HG03432 (cell line): ENCODE measurements around the gene NSD1.
"Not testable (repeated sequence)": the region's sequence is repeated elsewhere in the genome, so short reads cannot be mapped to it uniquely, and the experiment has no call there.

Experiments used
- ATAC-seq: cut with Tn5 transposase; IDR thresholded peaks from one replicate; pipeline ENCODE4 v1.9.1; 2021; ENCODE audit warnings: mild to moderate bottlenecking, moderate library complexity; ENCODE audit not compliant: unreplicated experiment

Gene NSD1

GRCh38 chr5:177306103-177306640 is 172.6 kb downstream of the NSD1 start:
- ATAC-seq: not testable (repeated sequence)

- no peak for ATAC-seq
Measured at GRCh38 chr5:177306674-177307543, 173.3 kb downstream of the NSD1 start.

- ATAC-seq: no peak
Measured at GRCh38 chr5:177307544-177308363, 174.2 kb downstream of the NSD1 start.

GRCh38 chr5:177308740-177309139 is 175.2 kb downstream of the NSD1 start:
- no peak for ATAC-seq

GRCh38 chr5:177309351-177310191 is 176.0 kb downstream of the NSD1 start:
- ATAC-seq: no peak

- no peak for ATAC-seq
Measured at GRCh38 chr5:177310332-177310731, 176.8 kb downstream of the NSD1 start.

DNA sequence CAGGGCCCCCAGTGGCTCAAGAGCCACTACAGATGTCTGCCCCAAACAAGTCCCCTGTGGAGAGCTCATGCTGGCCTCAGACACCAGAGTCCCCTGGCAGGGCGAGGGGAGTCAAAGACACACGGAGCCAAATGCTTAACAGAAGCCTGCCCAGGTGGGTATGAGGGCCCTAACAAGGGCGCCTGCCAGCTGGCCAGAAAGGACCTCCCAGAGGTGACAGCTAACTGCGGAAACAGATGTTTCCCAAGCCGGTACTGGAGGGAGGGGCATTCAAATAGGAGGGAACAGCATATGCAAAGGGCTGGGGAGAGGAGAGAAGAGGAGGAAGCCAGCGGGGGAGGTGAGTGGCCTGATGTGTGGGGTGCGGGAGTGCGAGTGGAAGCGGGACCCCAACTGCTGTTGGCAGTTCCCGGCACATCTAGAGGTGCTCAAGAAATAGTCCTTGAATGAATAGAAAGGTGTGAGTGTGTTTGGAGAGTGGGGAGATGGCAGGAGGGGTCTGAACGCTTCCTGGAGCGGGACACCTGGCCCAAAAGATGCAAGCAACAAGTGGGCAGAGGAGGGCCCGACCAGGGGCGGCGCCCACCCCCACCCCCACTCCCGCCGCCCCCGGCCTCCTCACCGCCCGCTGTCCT is 177.3 kb downstream of the NSD1 start:
- no peak for ATAC-seq

- ATAC-seq: no peak
Measured at GRCh38 chr5:177311392-177311722, 177.8 kb downstream of the NSD1 start.

GRCh38 chr5:177311723-177312648 is 178.4 kb downstream of the NSD1 start, which contains the start of gene MXD3:
Gene MXD3 (minus strand): TSS chr5:177311898. CDS start chr5:177311830, 68 bp downstream.
- peak; percentile 80 for ATAC-seq

GRCh38 chr5:177312649-177313181 is 179.1 kb downstream of the NSD1 start:
- peak; percentile 20 for ATAC-seq

- ATAC-seq: no peak
Measured at GRCh38 chr5:177313561-177314259, 180.1 kb downstream of the NSD1 start.

DNA sequence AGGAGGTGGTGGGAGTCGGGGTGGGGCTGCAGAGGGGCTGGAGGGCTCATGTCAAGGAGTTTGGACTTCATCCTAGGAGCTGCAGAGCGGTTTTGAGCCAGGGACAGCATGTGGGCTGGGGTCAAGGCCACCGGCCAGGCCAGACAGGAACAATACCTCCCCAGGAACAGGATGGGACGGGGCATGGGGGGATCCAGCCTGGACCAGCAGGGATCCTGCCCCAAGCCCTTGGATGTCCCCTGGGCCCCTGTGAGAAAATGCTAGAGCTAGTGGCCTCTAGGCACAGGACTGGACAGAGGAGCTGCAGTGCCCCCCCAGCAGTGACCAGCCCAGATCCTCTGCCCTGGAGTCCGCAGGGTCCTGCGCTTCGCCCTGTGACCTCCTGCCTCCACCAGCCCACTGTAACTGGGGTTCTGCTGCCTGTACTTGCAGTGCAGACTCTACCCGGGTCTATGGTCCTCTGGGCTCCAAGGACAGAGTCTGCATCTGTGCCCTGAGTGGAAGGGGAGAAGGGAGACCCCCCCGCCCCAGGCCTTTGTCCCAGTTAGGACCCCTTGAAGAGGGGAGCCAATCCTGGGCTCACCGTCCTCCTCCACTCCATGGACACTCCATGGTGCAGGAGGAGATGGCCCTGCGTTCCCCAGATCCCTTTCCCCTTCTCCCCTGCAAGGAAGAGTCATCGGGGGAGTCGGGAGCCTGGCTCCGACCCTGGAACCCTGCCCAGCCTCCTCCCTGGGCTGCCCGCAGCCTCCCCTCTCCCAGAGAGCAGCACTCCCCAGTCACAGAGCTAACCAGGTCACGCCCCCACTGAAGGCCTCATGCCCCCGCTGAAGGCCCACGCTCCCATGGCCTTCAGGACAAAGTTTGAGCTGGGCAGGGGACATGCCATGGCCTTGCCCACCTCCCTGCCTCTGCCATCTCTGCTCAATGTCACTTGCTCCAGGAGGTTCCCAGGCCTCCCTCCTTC is 181.1 kb downstream of the NSD1 start:
- ATAC-seq: no peak

- ATAC-seq: no peak
Measured at GRCh38 chr5:177315411-177315810, 181.8 kb downstream of the NSD1 start.

GRCh38 chr5:177316005-177316404 is 182.4 kb downstream of the NSD1 start:
- ATAC-seq: no peak

GRCh38 chr5:177317959-177318377 is 184.4 kb downstream of the NSD1 start:
- peak; percentile 48 for ATAC-seq

- ATAC-seq: no peak
Measured at GRCh38 chr5:177319913-177320588, 186.5 kb downstream of the NSD1 start.

GRCh38 chr5:177320879-177321278 is 187.3 kb downstream of the NSD1 start:
- ATAC-seq: no peak
